WERI-Rb-1 (cell line): Measurements from ENCODE around the gene CBL.
"Not testable (repeated sequence)": the region's sequence is repeated elsewhere in the genome, so short reads cannot be mapped to it uniquely, and the experiment has no call there.

Source experiments
- DNase-seq: peaks from one replicate; pipeline ENCODE4 v3.0.0-alpha.2; 2020
- H3K27ac ChIP-seq: fragments of 250-450 bp; sonication (Bioruptor Pico); 2 replicates; pipeline ENCODE4 v1.5.1; 2020; ENCODE audit warnings: mild to moderate bottlenecking, moderate library complexity
- H3K27me3 ChIP-seq: fragments of 250-450 bp; sonication (Bioruptor Pico); 2 replicates; pipeline ENCODE4 v1.5.1; 2021; ENCODE audit warnings: mild to moderate bottlenecking, low read depth, moderate library complexity; ENCODE audit not compliant: insufficient read depth, severe bottlenecking
- H3K36me3 ChIP-seq: fragments of 250-450 bp; sonication (Bioruptor Pico); 2 replicates; pipeline ENCODE4 v1.5.1; 2020; ENCODE audit warnings: mild to moderate bottlenecking, moderate library complexity
- H3K4me3 ChIP-seq: 2 replicates; pipeline ENCODE4 v1.5.1; 2011; ENCODE audit warnings: low read depth, mild to moderate bottlenecking, control low read depth, low read length
- H3K9me3 ChIP-seq: fragments of 250-450 bp; sonication (Bioruptor Pico); 2 replicates; pipeline ENCODE4 v1.5.1; 2021; ENCODE audit warnings: mild to moderate bottlenecking, moderate library complexity; ENCODE audit not compliant: severe bottlenecking
- TF ChIP-seq, protein P1 (sequence below): IDR thresholded peaks from 2 replicates; pipeline ENCODE4 v1.5.1; 2011; ENCODE audit warnings: low read depth, mild to moderate bottlenecking, control low read depth, inconsistent platforms, low read length

The CBL gene

DNA sequence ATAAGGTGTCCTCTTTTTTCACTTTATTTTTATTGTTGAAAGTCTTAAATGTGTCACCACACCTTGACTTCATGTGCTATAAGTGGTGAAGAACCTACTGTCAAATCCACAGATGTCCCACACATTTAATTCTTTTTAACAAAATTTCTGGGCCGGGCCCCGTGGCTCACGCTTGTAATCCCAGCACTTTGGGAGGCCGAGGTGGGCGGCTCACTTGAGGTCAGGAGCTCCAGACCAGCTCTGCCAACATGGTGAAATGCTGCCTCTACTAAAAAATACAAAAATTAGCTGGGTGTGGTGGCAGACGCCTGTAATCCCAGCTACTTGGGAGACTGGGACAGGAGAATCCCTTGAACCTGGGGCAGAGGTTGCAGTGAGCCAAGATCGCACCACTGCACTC, 3.0 kb downstream of the CBL start:
- Histone ChIP-seq H3K27ac (no peak overlapping the region), H3K27me3 (no peaks in the 10 kb centered on the region), H3K4me3 (no peak overlapping the region), H3K9me3 (no peaks in the 10 kb centered on the region), H3K36me3 (no peaks in the 10 kb centered on the region; the same call in 1 of the 2 replicates)
- TF ChIP-seq, protein P1, sequence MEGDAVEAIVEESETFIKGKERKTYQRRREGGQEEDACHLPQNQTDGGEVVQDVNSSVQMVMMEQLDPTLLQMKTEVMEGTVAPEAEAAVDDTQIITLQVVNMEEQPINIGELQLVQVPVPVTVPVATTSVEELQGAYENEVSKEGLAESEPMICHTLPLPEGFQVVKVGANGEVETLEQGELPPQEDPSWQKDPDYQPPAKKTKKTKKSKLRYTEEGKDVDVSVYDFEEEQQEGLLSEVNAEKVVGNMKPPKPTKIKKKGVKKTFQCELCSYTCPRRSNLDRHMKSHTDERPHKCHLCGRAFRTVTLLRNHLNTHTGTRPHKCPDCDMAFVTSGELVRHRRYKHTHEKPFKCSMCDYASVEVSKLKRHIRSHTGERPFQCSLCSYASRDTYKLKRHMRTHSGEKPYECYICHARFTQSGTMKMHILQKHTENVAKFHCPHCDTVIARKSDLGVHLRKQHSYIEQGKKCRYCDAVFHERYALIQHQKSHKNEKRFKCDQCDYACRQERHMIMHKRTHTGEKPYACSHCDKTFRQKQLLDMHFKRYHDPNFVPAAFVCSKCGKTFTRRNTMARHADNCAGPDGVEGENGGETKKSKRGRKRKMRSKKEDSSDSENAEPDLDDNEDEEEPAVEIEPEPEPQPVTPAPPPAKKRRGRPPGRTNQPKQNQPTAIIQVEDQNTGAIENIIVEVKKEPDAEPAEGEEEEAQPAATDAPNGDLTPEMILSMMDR = no peak
- DNase-seq = no peak

DNA sequence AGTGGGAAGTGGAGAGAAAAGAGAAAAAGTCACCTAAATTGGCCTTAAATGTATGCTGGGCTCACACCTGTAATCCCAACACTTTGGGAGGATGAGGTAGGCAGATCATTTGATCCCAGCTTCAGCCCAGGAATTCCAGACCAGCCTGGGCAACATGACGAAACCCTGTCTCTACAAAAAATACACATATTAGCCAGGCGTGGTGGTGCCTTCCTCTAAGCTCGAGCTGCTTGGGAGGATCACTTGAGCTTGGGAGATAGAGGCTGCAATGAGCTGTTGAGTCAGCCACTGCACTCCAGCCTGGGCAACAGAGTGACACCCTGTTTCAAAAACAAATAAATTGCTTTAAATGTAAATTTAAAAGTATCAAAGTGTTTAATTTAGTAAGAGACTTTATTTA, 3.9 kb downstream of the CBL start:
- no peak for DNase-seq
- Histone ChIP-seq H3K4me3 (no peak overlapping the region), H3K27ac (no peak overlapping the region)

DNA sequence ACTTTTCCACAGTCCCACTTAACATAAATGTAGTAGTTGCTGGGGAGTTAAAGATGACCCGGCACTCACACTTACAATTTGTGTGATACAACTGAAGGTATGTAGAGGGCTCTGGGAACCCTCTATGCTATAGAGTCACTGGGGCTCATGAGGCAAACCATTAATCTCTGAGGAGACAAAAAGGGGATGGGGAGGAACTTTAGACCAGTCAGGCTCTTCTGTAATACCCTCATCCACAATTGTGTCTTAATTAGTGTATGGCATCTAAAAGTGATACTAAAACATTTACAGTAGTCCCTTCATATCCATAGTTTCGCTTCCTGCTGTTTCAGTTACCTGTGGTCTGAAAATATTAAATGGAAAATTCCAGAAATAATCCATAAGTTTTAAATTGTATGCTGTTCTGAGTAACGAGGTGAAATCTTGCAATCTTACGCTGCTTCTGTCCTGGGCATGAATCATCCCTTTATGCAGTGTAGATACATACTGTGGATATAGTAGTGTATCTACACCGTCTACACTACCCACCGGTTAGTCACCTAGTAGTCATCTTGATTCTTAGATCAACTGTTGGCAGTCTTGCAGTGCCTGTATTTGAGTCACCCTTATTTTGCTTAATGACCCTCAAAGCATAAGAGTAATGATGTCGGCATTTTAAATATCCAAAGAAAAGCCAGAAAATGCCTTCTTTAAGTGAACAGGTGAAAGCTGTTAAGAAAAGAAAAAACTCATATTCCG, 12.2 kb downstream of the CBL start:
- DNase-seq = no peak
- H3K27ac ChIP-seq = no peak overlapping the region
- H3K9me3 ChIP-seq = no peaks in the 10 kb centered on the region
- TF ChIP-seq, protein P1 = no peak
- no peaks in the 10 kb centered on the region for H3K36me3 ChIP-seq
- no peak overlapping the region for H3K4me3 ChIP-seq
- H3K27me3 ChIP-seq = no peaks in the 10 kb centered on the region

More for the DNA sequence above, 3.9 kb downstream of the CBL start:
- Histone ChIP-seq H3K36me3 (no peaks in the 10 kb centered on the region; the same call in 1 of the 2 replicates), H3K27me3 (no peaks in the 10 kb centered on the region), H3K9me3 (no peaks in the 10 kb centered on the region)
- TF ChIP-seq, protein P1 = no peak

DNA sequence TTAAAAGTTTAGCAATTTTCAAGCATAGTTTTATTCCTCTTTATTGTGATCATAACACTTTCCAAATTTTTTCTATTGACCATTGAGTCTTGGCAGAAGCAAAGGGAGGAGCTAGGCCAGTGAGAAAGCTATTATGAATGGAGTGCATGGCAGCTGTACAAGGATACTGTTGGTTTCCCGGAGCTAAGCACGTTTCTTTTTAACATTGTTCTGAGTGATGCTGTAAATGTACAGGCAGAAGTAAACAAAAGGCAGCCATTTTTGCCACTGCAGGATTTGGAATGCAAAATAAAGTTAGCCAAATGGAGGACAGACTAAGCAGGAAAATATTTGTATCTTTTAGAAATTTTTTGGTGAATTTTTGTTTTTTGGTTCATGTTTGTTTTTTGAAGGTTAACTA, 16.2 kb downstream of the CBL start:
- Histone ChIP-seq H3K27ac (no peak overlapping the region), H3K27me3 (no peaks in the 10 kb centered on the region), H3K9me3 (no peaks in the 10 kb centered on the region), H3K4me3 (no peak overlapping the region), H3K36me3 (no peaks in the 10 kb centered on the region)
- no peak for DNase-seq
- TF ChIP-seq, protein P1 = no peak

DNA sequence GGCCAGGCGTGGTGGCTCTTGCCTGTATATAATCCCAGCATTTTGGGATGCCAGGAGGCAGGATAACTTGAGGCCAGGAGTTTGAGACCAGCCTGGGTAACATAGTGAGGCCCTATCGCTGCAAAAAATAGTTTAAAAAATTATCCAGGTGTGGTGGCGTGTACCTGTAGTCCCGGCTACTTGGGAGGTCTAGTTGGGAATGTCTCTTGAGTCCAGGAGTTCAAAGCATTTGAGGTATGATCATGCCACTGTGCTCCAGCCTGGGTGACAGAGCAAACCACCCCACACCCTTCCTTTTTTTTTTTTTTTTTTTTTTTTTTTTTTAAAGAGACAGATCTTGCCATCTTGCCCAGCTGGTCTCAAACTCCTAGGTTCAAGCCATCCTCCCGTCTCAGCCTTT, 16.8 kb downstream of the CBL start:
- no peak overlapping the region for H3K4me3 ChIP-seq
- TF ChIP-seq, protein P1 = no peak
- H3K27me3 ChIP-seq = no peaks in the 10 kb centered on the region
- H3K36me3 ChIP-seq = no peaks in the 10 kb centered on the region
- H3K9me3 ChIP-seq = no peaks in the 10 kb centered on the region
- no peak for DNase-seq
- no peak overlapping the region for H3K27ac ChIP-seq

DNA sequence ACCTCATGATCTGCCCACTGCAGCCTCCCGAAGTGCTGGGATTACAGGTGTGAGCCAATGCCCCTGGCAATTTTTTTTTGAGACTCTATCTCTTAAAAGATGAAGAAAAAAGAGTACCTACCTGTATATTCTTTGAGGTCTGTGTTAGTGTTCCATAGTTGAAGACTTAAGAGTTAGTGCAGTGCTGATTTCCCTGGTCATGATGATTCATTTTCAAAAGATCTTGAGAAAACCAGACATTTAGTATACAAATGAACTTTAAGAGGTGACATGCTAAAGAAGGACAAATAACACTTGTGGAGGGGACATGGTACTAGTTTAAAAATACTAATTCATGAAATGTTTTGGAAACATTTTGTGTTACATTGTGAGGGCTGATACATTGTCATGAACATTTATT, 17.7 kb downstream of the CBL start:
- Histone ChIP-seq H3K27ac (no peak overlapping the region), H3K27me3 (no peaks in the 10 kb centered on the region), H3K36me3 (no peaks in the 10 kb centered on the region), H3K9me3 (no peaks in the 10 kb centered on the region), H3K4me3 (no peak overlapping the region)
- TF ChIP-seq, protein P1 = no peak
- no peak for DNase-seq

DNA sequence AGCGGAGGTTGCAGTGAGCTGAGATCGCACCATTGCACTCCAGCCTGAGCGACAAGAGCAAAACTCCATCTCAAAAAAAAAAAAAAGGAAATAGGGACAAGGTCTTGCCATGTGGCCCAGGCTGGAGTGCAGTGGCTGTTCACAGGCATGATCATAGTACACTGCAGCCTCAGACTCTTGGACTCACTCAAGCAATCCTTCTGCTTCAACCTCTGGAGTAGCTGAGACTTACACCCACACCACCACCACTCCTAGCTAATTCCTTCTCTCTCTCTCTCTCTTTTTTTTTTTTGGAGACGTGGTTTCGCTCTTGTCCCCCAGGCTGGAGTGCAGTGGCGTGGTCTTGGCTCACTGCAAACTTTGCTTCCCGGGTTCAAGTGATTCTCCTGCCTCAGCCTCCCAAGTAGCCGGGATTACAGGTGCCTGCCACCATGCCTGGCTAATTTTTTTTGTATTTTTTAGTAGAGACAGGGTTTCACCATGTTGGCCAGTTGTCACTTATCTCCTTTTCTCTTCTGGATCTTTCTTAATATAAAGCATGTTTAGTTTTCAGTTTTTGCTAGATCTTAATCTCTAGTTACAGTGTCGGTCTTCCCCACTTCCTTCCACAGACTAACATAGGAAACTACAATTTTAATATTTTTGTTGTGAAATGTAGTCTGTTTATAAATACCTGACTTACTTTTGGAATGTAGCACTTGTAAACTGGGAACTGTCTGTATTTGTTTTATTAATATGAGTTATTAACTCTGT, 22.6 kb downstream of the CBL start:
- H3K4me3 ChIP-seq = not testable (repeated sequence)

More for the DNA sequence above, 22.6 kb downstream of the CBL start:
- H3K27me3 ChIP-seq, H3K36me3 ChIP-seq, H3K9me3 ChIP-seq, H3K27ac ChIP-seq, DNase-seq: not testable (repeated sequence)
